Astrocyte of the spinal cord (primary cell): ENCODE results near the gene BMP5.

ENCODE experiments used
- DNase-seq: peaks from one replicate; pipeline ENCODE4 v3.0.0; 2011; ENCODE audit warnings: low read depth, low spot score
- H3K4me3 ChIP-seq: 2 replicates; pipeline ENCODE4 v1.5.1; 2011; ENCODE audit warnings: low read depth, mild to moderate bottlenecking, low read length, moderate library complexity
- in situ Hi-C: cut with HindIII; loops from 2 replicates; pipeline ENCODE4 v1.10.0; 2017; ENCODE audit warnings: low sequenced_read_pairs
- TF ChIP-seq, protein P1 (sequence below): IDR thresholded peaks from 2 replicates; pipeline ENCODE4 v1.5.1; 2012; ENCODE audit warnings: low read depth, mild to moderate bottlenecking, low read length, inconsistent platforms

Gene BMP5

DNA sequence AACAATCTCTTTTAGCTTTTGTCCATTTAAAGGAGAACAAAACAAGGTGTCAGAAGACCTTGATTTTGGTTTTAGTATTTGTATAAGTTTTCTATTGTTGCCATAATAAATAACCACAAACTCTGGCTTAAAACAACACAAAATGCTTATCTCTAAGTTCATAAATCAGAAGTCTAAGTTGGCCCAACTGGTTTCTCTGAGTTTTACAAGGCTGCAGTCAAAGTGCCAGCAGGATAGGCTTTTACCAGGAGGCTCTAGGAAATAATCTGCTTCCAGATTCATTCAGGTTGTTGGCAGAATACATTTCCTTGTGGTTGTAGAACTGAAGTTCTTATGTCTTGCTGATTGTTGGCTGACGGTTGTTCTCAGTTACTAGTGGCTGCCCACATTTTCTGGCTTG, 149.2 kb downstream of the BMP5 start:
- in situ Hi-C loops = no loop called here
- TF ChIP-seq, protein P1, sequence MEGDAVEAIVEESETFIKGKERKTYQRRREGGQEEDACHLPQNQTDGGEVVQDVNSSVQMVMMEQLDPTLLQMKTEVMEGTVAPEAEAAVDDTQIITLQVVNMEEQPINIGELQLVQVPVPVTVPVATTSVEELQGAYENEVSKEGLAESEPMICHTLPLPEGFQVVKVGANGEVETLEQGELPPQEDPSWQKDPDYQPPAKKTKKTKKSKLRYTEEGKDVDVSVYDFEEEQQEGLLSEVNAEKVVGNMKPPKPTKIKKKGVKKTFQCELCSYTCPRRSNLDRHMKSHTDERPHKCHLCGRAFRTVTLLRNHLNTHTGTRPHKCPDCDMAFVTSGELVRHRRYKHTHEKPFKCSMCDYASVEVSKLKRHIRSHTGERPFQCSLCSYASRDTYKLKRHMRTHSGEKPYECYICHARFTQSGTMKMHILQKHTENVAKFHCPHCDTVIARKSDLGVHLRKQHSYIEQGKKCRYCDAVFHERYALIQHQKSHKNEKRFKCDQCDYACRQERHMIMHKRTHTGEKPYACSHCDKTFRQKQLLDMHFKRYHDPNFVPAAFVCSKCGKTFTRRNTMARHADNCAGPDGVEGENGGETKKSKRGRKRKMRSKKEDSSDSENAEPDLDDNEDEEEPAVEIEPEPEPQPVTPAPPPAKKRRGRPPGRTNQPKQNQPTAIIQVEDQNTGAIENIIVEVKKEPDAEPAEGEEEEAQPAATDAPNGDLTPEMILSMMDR = no peak
- no peak for DNase-seq
- no peak overlapping the region for H3K4me3 ChIP-seq

DNA sequence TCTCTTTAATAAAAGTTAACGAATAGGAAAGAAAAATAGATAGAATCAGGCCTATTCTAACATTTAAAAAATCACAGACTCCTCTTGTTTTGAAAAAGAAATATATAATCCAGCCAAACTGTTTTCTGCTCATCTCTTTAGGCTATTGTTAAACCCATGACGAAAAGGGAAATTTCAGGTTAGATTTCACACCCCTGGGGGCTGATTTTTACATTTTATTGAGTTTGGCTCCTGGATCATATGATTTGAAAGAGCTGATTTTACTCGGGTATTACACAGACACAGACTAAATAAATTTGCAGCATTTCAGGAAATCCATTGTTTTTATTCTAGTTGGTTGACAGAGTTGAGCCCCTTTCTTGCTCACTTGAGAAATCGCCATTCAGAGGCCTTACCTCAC, 160.6 kb downstream of the BMP5 start:
- in situ Hi-C loops = no loop called here
- no peak for DNase-seq
- TF ChIP-seq, protein P1 = no peak
- H3K4me3 ChIP-seq = no peak overlapping the region

DNA sequence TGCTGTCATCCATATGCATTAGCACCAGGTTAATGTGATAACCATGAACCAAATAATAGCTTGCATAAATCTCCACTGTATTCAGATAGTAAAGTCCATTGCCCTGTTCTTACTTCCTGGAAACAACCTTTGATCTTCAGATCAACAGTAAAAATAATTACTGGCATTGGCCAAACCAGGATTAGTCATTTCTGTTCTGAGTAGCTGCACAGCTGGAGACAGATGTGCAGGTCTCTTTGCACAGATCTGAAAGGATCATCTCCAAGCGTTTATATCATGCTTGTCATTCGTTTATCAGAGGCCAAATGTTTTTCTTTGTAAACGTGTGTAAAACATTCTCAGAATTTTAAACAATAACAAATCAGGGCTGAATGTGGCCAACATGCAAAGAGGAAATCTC, 162.0 kb downstream of the BMP5 start:
- H3K4me3 ChIP-seq = no peak overlapping the region
- in situ Hi-C loops = no loop called here
- TF ChIP-seq, protein P1 = no peak
- peak; percentile 52 for DNase-seq

DNA sequence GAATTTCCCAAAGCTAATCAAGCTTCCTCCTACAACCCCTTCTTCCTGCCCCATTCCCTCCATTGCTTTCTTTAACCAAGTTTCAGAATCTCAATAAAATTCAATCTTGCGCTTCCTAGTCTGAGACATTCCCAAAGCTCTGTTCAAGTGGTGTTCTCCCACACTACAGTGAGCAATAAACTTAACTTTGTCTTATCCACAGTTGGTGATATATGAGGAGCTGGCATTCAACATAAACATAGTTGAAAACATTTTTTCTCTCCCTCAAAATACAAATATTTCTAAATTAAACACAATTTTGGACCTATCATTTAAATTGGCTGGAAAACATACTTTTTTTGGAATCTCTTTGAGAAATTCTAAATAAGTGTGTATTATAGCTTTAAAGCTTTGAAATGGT, 166.7 kb downstream of the BMP5 start:
- in situ Hi-C loops = no loop called here
- TF ChIP-seq, protein P1 = no peak
- DNase-seq = no peak
- H3K4me3 ChIP-seq = no peak overlapping the region

DNA sequence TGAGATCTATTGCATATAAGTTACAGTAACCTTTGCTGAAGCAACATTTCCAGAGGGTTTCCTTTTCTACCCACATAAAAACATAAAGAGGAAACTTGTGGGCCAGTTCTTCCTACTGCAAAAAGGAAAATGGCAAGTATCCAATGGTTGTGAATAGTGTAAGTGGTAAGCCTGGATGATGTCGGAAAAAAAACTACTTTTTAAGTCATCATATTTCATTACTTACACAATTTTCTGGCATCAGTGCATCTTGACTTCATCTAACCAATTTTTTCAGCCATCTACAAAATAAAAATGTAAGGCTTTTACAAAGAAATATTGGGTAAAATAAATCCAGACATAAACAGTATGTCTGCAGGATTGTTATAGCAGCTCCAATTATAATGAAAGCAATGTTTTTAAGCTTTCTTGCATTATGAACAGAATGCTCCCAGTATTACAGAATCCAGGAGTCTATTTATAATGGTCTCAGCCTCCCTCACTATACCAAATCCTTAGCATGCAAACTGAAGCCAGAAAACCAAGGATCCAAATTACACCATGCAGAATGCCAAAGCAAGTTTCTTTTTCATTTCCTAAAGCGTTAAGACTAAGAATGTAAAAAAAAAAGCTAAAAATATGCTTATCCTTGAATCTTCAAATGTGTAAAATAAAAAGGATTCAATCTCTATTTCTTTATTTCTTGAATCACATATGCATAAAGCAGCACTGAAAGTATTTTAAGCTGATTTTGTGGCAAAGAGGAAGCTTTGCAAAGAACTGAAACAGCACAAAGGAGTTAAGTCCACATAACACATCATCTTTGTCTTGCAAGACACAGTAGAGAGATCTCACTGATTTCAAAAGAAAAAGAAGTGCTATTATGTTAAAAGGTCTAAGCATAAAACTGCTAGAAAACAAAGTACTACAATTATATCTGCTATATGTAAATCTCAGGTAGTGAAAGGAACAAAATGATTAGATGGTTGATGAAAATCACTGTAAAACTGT, 169.6 kb downstream of the BMP5 start:
- no peak for DNase-seq
- in situ Hi-C loops = no loop called here
- no peak overlapping the region for H3K4me3 ChIP-seq
- TF ChIP-seq, protein P1 = no peak

DNA sequence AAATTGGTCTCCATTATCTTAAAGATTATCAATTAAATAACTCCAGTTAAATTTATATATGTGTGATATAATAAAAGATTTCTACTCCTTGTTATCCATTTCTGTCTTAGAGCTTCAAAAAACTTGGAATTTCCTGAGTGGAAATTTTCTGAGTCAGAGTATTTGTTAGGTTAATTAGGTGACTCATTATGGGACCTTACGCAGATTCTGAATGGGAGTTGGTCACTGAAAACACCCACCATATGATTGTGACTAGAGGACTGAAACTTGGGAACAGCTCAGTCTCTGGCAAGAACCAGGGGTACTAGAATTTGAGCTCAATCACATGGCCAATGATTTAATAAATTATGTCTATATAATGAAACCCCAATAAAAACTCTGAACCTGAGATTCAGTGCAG, 171.0 kb downstream of the BMP5 start:
- peak; percentile 73 for DNase-seq
- no peak overlapping the region for H3K4me3 ChIP-seq
- TF ChIP-seq, protein P1 = no peak
- in situ Hi-C loops = no loop called here
